B cell (primary cell): Measurements from ENCODE around the gene PNCK.
A peak's percentile ranks its signal among the peaks of the same experiment; 100 is the strongest.

ENCODE experiments used
- EZH2 ChIP-seq: IDR thresholded peaks from 2 replicates; pipeline ENCODE4 v1.6.1; 2012; ENCODE audit warnings: borderline replicate concordance, low read depth, mild to moderate bottlenecking, moderate library complexity, low read length; ENCODE audit not compliant: insufficient read depth, poor library complexity, severe bottlenecking
- TF ChIP-seq, protein P1 (sequence below): fragments of 200-600 bp; IDR thresholded peaks from one replicate; pipeline ENCODE4 v1.8.0; 2022; ENCODE audit warnings: antibody characterized with exemption, mild to moderate bottlenecking

DNA sequence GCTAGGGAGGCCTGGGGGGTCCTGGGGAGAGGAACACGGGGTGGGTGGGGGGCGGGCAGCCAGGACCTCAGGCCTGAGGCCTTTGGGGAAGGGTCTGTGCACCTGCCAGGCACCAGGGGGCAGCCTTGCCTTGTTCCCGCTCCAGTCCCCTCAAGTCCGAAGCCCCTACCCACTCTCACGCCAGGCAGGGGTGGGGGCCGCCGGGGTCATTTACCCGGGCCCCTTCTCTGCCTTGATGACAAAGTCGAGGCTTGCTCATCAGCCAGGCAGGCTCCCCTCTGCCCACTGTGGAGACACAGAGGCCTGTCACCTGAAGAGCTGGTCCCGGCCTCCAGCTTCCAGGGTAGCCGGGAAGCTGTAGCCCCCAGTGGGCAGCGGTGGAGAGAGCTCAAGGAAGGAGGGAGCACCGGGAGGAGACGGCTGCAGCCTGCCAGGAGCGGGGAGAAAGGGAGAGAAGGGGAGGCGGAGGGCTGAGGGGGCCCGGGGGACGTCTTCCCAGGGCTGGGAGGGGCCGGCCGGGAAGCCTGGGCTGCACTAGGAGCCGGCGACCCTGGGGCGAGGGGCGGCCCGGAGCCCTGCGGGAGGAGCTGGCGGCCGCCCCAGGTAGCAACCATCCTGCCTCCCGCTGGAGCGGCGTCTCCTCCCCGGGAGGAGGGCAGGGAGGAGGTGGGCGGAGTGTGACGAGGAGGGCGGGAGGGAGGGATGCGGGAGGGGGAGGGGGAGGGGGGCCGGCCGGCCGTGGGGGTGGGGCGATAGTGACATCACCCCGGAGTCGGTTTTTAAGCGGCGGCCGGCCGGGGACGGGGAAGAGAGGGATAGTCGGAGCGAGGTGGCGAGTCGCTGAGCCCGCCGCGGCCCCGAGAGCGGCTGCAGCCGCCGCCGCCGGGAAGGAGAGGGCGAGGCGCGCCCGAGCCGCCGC, 13.8 kb upstream of the PNCK start, which contains the start of gene SLC6A8:
- TF ChIP-seq, protein P1, sequence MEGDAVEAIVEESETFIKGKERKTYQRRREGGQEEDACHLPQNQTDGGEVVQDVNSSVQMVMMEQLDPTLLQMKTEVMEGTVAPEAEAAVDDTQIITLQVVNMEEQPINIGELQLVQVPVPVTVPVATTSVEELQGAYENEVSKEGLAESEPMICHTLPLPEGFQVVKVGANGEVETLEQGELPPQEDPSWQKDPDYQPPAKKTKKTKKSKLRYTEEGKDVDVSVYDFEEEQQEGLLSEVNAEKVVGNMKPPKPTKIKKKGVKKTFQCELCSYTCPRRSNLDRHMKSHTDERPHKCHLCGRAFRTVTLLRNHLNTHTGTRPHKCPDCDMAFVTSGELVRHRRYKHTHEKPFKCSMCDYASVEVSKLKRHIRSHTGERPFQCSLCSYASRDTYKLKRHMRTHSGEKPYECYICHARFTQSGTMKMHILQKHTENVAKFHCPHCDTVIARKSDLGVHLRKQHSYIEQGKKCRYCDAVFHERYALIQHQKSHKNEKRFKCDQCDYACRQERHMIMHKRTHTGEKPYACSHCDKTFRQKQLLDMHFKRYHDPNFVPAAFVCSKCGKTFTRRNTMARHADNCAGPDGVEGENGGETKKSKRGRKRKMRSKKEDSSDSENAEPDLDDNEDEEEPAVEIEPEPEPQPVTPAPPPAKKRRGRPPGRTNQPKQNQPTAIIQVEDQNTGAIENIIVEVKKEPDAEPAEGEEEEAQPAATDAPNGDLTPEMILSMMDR: peak; percentile 39
- no peak for TF ChIP-seq EZH2
